Large intestine (tissue), 3 donors: Measurements from ENCODE around the gene HPCAL1. TPM values are rescaled to one million over a fixed set of nuclear protein-coding genes. Genes with fewer than 3 reads are reported as not detected.

Experiments used
- DNase-seq, 2 donors: peaks; one replicate each; pipeline versions ENCODE4 v3.0.0 to v3.0.0-alpha.2; 2013
- H3K27ac ChIP-seq: one replicate; pipeline ENCODE4 v1.5.1; 2013; ENCODE audit warnings: low read length
- H3K27me3 ChIP-seq: 2 replicates; pipeline ENCODE4 v1.6.1; 2013; ENCODE audit warnings: low read length; ENCODE audit not compliant: control insufficient read depth, insufficient read depth
- H3K36me3 ChIP-seq: 2 replicates; pipeline ENCODE4 v1.6.1; 2013; ENCODE audit warnings: low read length; ENCODE audit not compliant: control insufficient read depth, insufficient read depth
- H3K4me1 ChIP-seq: one replicate; pipeline ENCODE4 v1.6.1; 2013; ENCODE audit warnings: low read length; ENCODE audit not compliant: control insufficient read depth, insufficient read depth
- H3K4me3 ChIP-seq: one replicate; pipeline ENCODE4 v1.5.1; 2013; ENCODE audit warnings: low read length
- H3K9me3 ChIP-seq: one replicate; pipeline ENCODE4 v1.6.1; 2013; ENCODE audit warnings: mild to moderate bottlenecking, low read depth, low read length, moderate library complexity; ENCODE audit not compliant: control insufficient read depth
- WGBS: methylation state at CpG from one replicate; pipeline ENCODE4 v1.1.5; 2013; ENCODE audit warnings: low lambda C conversion rate; ENCODE audit not compliant: insufficient coverage; 5-methylcytosine and 5-hydroxymethylcytosine counted together
- polyA plus RNA-seq: library from polyadenylated mRNA; unstranded; fragments of 120-200 nt; gene quantifications from one replicate; pipeline ENCODE4 v1.2.1, GENCODE V29; 2013

Gene HPCAL1
- polyA plus RNA-seq, 1 donor: 68.7 TPM

DNA sequence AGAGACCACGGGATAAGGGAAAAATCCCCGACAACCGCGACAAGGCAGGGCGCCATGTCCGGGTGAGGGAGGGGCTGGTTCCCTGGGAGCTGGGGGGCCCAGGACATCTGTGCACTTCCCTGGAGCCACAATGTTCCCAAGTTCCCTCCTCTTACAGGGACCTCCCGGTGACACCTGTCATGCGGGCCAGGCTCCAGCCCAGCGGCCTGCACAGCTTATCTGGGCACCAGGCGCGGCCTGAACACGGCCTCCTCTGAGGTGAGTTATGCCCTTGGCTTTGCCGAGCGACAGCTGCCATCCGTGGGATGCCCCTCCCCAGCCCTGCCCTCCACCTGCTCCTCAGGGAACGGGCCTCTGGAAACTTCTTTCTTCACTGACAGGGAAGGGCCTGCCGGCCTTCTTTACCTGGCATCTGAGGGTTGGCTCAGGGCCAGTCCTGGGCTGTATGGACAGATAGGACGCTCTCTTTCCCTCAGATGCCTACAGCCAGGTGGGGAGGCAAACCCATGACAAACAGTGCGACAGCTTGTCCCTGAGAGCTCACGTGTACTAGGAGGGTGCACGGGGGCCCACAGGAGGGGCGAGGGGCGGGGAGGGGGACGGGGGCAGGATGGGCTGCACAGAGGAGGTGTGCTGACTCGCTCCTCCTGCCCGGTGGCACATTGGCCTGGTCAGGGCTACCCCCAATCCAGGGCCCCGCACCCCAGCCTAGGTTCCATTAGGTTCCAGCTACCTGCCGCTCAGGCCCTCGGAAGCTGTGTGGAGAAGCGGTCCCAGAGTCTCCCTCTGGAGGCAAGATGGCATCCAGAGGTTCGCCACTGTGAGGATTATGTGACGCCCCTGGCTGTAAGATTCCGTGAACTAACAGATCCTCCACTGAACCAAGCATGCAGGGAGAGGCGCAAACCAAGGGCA lies 34.9 kb upstream of the HPCAL1 start:
- Histone ChIP-seq H3K27ac (peak overlapping the region; percentile 49), H3K9me3 (no peaks in the 10 kb centered on the region), H3K36me3 (no peaks in the 10 kb centered on the region), H3K4me1 (peaks cover 46% of the 10 kb centered on the region), H3K4me3 (no peak overlapping the region), H3K27me3 (no peaks in the 10 kb centered on the region)
- peak; percentile 70 to 87 for DNase-seq
- no CpG with 5 or more reads among the region's 34 CpGs for WGBS

DNA sequence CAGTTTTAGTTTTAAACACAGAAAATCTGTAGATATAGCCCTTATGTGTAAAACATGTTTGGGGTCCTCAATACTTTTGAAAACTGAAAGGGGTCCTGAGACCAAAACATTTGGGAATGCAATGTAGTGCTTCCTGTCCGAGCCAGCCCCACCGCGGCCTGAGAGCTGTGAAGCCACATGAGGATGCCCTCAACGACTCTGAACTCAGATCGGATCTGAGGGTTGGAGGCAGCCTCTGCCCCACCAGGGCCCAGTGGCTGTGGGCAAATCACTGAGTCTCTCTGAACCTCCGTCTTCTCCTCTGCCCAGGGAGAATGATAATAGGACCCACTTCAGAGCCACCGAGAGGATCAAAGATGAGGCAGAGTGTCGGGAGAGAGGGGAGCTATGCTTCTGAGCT lies 33.4 kb upstream of the HPCAL1 start:
- H3K27ac ChIP-seq: peak overlapping the region; percentile 95
- H3K9me3 ChIP-seq: no peaks in the 10 kb centered on the region
- H3K36me3 ChIP-seq: no peaks in the 10 kb centered on the region
- peaks cover 46% of the 10 kb centered on the region for H3K4me1 ChIP-seq
- no peak overlapping the region for H3K4me3 ChIP-seq
- no peaks in the 10 kb centered on the region for H3K27me3 ChIP-seq
- no peak for DNase-seq
- no CpG with 5 or more reads among the region's 8 CpGs for WGBS

DNA sequence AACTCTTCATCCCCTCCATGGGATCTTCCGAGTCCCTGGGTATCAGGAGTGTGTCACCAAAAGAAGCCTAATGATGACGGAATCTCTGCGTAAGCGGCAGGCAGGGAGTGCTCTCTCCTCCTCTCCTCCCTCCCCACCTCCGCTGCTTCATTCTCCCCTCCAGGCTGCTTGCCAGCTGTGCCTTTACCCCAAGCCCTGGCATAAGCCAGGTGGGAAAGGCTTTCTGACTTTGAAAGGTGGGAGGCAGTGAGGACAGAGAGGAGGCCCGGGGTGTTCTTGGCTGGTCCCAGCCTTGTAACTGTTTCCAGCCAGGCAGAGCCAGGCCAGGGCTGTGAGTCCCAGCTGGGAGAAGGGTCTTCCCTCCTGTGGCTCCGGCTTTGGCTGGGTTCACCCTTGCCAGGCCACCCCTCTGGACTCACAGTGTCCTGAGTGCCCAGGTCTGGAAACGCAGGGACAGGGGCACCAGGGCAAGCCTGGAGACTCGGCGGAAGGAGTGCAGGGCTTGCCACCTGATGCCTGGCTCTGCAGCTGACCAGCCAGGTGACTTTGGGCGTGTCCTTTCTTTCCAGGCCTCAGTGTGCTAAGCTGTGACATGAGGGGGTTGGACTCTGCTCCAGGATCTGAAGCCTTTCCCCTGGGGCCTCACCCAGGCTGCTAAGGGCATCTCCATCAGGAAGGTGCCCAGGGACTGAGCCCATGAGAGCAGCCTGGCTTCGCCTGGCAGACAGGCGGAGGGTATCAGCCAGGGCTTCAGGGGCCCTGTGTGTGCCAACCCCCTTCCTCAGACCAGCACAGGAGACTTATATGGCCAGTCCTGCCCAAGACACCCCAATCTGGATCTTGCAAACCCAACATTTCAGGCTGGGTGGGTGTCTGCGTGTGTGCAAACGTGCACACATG lies 32.7 kb upstream of the HPCAL1 start:
- H3K27ac ChIP-seq: peak overlapping the region; percentile 95
- H3K4me3 ChIP-seq: no peak overlapping the region

DNA sequence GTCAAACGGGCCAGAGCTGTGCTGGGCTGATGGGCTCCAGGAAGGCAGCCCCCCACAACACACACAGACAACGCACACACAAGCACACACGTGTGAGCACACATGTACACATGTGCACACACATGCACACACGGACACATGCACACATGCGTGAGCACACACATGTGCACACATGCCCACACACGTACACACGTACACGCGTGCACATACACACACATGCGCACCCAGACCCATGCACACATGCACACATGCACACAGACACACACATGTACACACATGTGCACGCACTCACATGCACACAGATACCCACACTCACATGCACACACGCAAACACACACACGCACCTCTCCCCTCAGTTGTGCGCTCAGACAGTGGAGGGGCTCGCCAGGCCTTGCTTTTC lies 31.2 kb upstream of the HPCAL1 start:
- DNase-seq: no peak
- Histone ChIP-seq H3K9me3 (no peaks in the 10 kb centered on the region), H3K27me3 (no peaks in the 10 kb centered on the region), H3K4me1 (peaks cover 46% of the 10 kb centered on the region), H3K36me3 (no peaks in the 10 kb centered on the region), H3K27ac (peak overlapping the region; percentile 95), H3K4me3 (no peak overlapping the region)
- WGBS: 100% methylated on average over 1 of the region's 15 CpGs

More for the DNA sequence above, 32.7 kb upstream of the HPCAL1 start:
- no CpG with 5 or more reads among the region's 15 CpGs for WGBS
- Histone ChIP-seq H3K4me1 (peaks cover 46% of the 10 kb centered on the region), H3K27me3 (no peaks in the 10 kb centered on the region), H3K36me3 (no peaks in the 10 kb centered on the region), H3K9me3 (no peaks in the 10 kb centered on the region)
- DNase-seq: peak; percentile 91 to 95

DNA sequence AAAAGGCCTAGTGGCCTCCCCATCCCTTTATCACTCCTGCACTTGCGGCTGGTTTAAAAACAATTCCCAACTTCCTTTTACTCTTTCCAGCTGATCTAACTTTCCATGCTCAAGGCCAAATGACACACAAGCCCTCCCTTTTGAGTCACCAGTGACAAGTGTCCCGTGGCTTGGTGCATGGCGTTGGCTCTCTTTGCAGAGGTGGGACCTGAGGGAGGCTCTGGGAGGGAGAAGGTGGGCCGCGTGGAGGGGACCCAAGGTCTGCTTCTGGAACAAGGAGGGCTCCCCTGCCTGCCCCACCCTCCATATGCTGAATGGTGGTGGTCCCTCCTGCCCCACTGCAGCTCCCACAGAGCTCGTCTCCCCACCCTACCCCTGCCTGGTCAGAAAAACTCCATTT lies 30.8 kb upstream of the HPCAL1 start:
- WGBS: no CpG with 5 or more reads among the region's 6 CpGs
- H3K27ac ChIP-seq: peak overlapping the region; percentile 6
- H3K9me3 ChIP-seq: no peaks in the 10 kb centered on the region
- H3K4me3 ChIP-seq: no peak overlapping the region
- no peak for DNase-seq
- H3K27me3 ChIP-seq: no peaks in the 10 kb centered on the region
- peaks cover 46% of the 10 kb centered on the region for H3K4me1 ChIP-seq
- H3K36me3 ChIP-seq: no peaks in the 10 kb centered on the region

DNA sequence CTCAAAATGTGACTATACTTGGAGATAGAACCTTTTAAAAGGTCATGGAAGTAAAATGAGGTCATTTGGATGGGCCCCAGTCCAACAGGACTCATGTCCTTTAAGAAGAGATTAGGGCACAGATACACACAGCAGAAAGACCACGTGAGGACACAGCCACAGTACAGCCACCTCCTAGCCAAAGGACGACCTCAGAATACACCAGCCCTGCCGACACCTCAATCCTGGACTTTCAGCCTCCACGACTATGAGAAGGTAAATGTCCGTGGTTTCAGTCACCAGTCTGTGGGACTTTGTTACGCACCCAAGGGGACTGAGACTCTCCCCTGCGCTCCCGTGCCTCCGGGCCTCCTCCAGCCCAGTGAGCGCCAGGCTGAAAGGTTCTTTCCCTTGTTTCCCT lies 30.2 kb upstream of the HPCAL1 start:
- peak in 1 of 2 donors; percentile 41 for DNase-seq
- H3K4me1 ChIP-seq: peaks cover 49% of the 10 kb centered on the region
- H3K9me3 ChIP-seq: no peaks in the 10 kb centered on the region
- no peaks in the 10 kb centered on the region for H3K27me3 ChIP-seq
- no peaks in the 10 kb centered on the region for H3K36me3 ChIP-seq
- no CpG with 5 or more reads among the region's 10 CpGs for WGBS
- H3K4me3 ChIP-seq: no peak overlapping the region
- H3K27ac ChIP-seq: peak overlapping the region; percentile 6

DNA sequence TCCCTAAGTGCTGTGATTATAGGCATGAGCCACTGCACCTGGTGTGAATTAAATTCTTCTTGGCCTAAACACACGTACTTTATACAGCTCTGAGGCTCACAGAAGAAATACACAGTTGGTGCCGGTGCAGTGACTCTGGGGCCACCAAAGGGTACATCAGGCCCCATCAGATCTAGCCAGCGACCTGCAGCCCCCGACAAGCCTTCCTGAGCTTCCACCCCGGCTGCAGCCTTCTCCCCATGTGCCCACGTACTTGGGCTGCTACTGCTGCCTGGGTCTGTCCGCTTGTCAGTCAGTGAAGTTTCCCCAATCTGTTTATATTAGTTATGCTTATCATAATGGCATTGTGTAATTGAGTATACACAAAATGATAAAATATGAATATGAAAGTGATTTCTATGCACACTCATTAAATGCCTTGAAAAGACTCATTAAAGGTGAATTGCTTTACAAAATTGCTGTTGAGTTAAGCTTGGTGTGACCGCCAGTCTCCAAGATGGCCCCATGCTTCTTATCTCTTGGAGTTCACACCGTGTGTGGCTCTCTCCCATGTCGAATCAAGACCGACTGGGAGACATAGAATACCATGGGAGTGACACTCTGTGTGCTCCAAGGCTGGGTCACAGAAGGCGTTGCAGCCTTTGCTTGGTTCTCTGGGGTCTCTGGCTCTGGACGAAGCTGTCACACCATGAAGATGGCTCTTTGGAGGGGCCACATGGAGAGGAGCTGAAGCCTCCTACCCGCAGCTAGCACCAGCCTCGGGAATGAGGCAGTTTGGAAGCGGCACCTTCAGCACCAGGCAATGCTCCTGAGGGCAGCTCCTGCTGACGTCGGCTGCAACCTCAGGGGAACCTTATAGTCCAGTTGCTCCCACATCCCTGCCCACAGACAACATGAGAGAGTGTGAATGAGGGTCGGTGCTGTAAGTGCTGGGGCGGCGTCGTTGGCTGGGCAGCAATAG lies 29.2 kb upstream of the HPCAL1 start:
- Histone ChIP-seq H3K27ac (no peak overlapping the region), H3K4me3 (no peak overlapping the region), H3K4me1 (peaks cover 51% of the 10 kb centered on the region), H3K9me3 (peaks cover 2% of the 10 kb centered on the region), H3K27me3 (no peaks in the 10 kb centered on the region), H3K36me3 (no peaks in the 10 kb centered on the region)
- WGBS: no CpG with 5 or more reads among the region's 22 CpGs
- DNase-seq: no peak

DNA sequence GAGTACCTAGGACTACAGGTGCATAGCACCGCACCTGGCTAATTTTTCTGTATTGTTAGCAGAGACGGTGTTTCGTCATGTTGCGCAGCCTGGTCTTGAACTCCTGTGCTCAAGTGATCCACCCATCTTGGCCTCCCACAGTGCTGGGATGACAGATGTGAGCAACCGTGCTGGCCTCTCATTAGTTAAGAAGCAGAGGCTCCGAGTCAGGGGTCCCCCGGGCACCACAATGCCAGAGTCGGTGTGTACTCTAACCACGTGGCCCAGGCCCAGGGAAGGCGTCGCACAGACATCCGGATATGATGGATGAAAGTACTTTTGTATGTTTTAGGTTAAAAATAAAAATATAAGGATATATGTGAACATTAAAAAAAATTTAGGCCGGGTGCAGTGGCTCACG lies 28.3 kb upstream of the HPCAL1 start:
- Histone ChIP-seq H3K4me1 (peaks cover 57% of the 10 kb centered on the region), H3K9me3 (peaks cover 2% of the 10 kb centered on the region), H3K27me3 (no peaks in the 10 kb centered on the region), H3K4me3 (no peak overlapping the region), H3K36me3 (no peaks in the 10 kb centered on the region), H3K27ac (no peak overlapping the region)
- WGBS: 92% methylated on average over 4 of the region's 14 CpGs
- DNase-seq: no peak

DNA sequence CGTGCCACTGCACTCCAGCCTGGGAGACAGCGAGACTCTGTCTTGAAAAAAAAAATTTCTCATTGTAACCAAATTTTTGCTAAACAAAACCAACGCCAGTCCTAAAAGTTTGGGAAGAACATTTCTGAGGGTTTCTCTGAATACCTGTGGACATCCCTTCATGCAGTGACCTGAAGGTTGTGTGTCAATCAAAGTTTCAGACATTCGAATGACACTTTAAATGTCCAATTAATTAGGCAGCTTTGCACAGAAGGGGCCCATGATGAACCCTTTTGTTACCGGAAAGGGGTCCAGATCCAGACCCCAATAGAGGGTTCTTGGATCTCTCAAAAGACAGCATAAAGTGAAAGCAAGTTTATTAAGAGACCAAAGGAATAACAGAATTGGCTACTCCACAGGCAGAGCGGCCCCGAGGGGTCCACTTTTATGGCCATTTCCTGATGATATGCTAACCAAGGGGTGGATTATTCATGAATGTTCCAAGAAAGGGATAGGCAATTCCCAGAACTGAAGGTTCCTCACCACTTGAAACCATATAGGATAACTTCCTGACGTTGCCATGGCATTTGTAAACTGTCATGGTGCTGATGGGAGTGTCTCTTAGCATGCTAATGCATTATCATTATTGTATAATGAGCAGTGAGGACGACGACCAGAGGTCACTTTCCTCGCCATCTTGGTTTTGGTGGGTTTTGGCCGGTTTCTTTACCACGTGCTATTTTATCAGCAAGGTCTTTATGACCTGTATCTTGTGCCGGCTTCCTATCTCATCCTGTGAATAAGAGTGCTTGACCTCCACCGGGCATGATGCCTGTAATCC lies 27.5 kb upstream of the HPCAL1 start:
- Histone ChIP-seq H3K4me1 (peaks cover 51% of the 10 kb centered on the region), H3K27ac (no peak overlapping the region), H3K27me3 (no peaks in the 10 kb centered on the region), H3K36me3 (no peaks in the 10 kb centered on the region), H3K9me3 (peaks cover 2% of the 10 kb centered on the region), H3K4me3 (no peak overlapping the region)
- DNase-seq: no peak
- WGBS: no CpG with 5 or more reads among the region's 15 CpGs
